CD4-positive, alpha-beta T cell (primary cell): ENCODE data around the gene AGAP5. TPM values are rescaled to one million over a fixed set of nuclear protein-coding genes. Genes with fewer than 3 reads are reported as not detected.

Experiments used
- ATAC-seq: fragments of 200-7000 bp; cut with Tn5 transposase; one replicate; pipeline ENCODE4 v1.10.0; 2022; ENCODE audit warnings: mild to moderate bottlenecking; ENCODE audit not compliant: poor library complexity
- CTCF ChIA-PET: fragments of 350-600 bp; sonication (Branson Sonifier 250); formaldehyde crosslinking; loops from one replicate; lab custom pipeline; 2021; ENCODE audit warnings: antibody characterized with exemption, inconsistent platforms; lab: Charles Lee
- POLR2A ChIA-PET: fragments of 350-600 bp; sonication (Branson Sonifier 250); formaldehyde crosslinking; loops from one replicate; lab custom pipeline; 2021; ENCODE audit warnings: antibody characterized with exemption, inconsistent platforms; lab: Charles Lee
- DNase-seq, 14 experiments: peaks; one replicate each; pipeline ENCODE4 v3.0.0-alpha.2; 2013 to 2020; ENCODE audit warnings: mixed read lengths in 2 of 14
- H3K27ac ChIP-seq, 2 donors: one replicate each; pipeline versions ENCODE4 v1.5.1 to v1.7.0; 2013; ENCODE audit warnings: low read length in 2 of 2, low read depth in 1 of 2, mild to moderate bottlenecking in 1 of 2
- H3K27me3 ChIP-seq, 2 experiments: 1 replicate in 1 of 2; 2 replicates in 1 of 2; pipeline versions ENCODE4 v1.6.1 to v1.7.0; 2013; ENCODE audit warnings: low read length in 2 of 2, control low read depth in 1 of 2, mild to moderate bottlenecking in 1 of 2, moderate library complexity in 1 of 2; ENCODE audit not compliant: insufficient read depth in 2 of 2, control insufficient read depth in 1 of 2
- H3K36me3 ChIP-seq: one replicate; pipeline ENCODE4 v1.6.1; 2013; ENCODE audit warnings: low read length, control low read depth; ENCODE audit not compliant: insufficient read depth
- H3K4me1 ChIP-seq: one replicate; pipeline ENCODE4 v1.6.1; 2013; ENCODE audit warnings: low read length, control low read depth; ENCODE audit not compliant: insufficient read depth
- H3K4me3 ChIP-seq: one replicate; pipeline ENCODE4 v1.5.1; 2013; ENCODE audit warnings: mild to moderate bottlenecking, low read length, moderate library complexity
- H3K9me3 ChIP-seq, 2 experiments: 1 replicate in 1 of 2; 2 replicates in 1 of 2; pipeline versions ENCODE4 v1.6.1 to v1.7.0; 2013; ENCODE audit warnings: low read length in 2 of 2, mild to moderate bottlenecking in 2 of 2, control low read depth in 1 of 2, moderate library complexity in 1 of 2; ENCODE audit not compliant: control insufficient read depth in 1 of 2, insufficient read depth in 1 of 2
- H3K27ac Mint-ChIP-seq: one replicate; pipeline ENCODE4 v1.8.0; 2020; ENCODE audit warnings: mixed read lengths
- H3K27me3 Mint-ChIP-seq: one replicate; pipeline ENCODE4 v1.8.0; 2021; ENCODE audit warnings: mixed read lengths
- H3K36me3 Mint-ChIP-seq: one replicate; pipeline ENCODE4 v1.8.0; 2021; ENCODE audit warnings: low read depth, mixed read lengths
- H3K4me1 Mint-ChIP-seq: one replicate; pipeline ENCODE4 v1.8.0; 2021; ENCODE audit warnings: low read depth, mixed read lengths
- H3K4me3 Mint-ChIP-seq: one replicate; pipeline ENCODE4 v1.8.0; 2020; ENCODE audit warnings: mild to moderate bottlenecking, mixed read lengths
- H3K9me3 Mint-ChIP-seq: one replicate; pipeline ENCODE4 v1.8.0; 2020; ENCODE audit warnings: mixed read lengths
- CTCF ChIP-seq: fragments of 200-600 bp; IDR thresholded peaks from one replicate; pipeline ENCODE4 v1.8.0; 2022; ENCODE audit warnings: antibody characterized with exemption, mild to moderate bottlenecking
- intact Hi-C, 2 experiments: fragments of 100-400 bp; cut with DNase I in 1 of 2; cut with micrococcal nuclease in 1 of 2; formaldehyde crosslinking; loops; one replicate each; pipeline versions ENCODE4 v1.15.1 to v1.9.0; 2023 to 2025; cut with DNase I, micrococcal nuclease
- total RNA-seq, 174 experiments: library from RNA in 2 of 174; stranded (reverse) in 2 of 174; gene quantifications; one replicate each; pipeline ENCODE4 v1.2.3 and lab custom pipeline; 2021 to 2026

Gene AGAP5
- total RNA-seq, 2 experiments from 2014 or later = 4.9 to 5.1 TPM

DNA sequence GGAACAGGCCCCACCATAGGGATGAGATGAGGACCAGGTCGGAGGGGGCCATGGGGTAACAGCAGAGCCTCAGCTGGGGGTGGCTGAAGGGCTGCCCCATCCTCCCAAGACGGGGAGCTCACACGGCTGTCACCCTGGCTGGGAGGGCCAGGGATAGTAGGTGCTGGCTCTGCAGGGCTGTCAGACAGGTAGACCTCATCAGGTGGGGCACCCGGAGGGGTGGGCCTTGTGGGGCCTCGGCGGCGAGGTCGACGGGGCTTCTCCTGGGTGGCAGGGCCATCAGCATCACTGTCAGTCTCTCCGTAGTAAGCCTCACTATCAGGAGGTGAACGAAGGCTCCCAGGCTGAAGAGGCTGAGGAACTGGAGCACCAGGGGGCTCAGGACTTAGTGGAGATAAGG is 44.7 kb downstream of the AGAP5 start:
- Histone ChIP-seq H3K4me3 (no peak overlapping the region), H3K27me3 (peaks cover 0 to 2% of the 10 kb centered on the region in 2 experiments), H3K36me3 (no peaks in the 10 kb centered on the region), H3K27ac (no peak overlapping the region), H3K9me3 (peaks cover 0 to 4% of the 10 kb centered on the region in 2 experiments), H3K4me1 (peaks cover under 1% of the 10 kb centered on the region)
- H3K4me3 Mint-ChIP-seq = no peak overlapping the region
- H3K4me1 Mint-ChIP-seq = no peaks in the 10 kb centered on the region
- H3K27me3 Mint-ChIP-seq = peaks cover 5% of the 10 kb centered on the region
- DNase-seq (no peak), ATAC-seq (no peak)
- ChIA-PET POLR2A (no interaction called here), CTCF (no interaction called here)
- no peaks in the 10 kb centered on the region for H3K9me3 Mint-ChIP-seq
- intact Hi-C loops = no loop called here
- no peak overlapping the region for H3K27ac Mint-ChIP-seq
- no peaks in the 10 kb centered on the region for H3K36me3 Mint-ChIP-seq
- no peak for TF ChIP-seq CTCF

GRCh38 chr10:73650537-73651331 is 47.2 kb downstream of the AGAP5 start:
- intact Hi-C loops = no loop called here
- peaks cover 0 to 2% of the 10 kb centered on the region in 2 experiments for H3K27me3 ChIP-seq
- ChIA-PET POLR2A (no interaction called here), CTCF (no interaction called here)
- DNase-seq (peak in 3 of 14 experiments; percentile 8 to 56 (median 48)), ATAC-seq (no peak)
- peaks cover 12% of the 10 kb centered on the region for H3K4me1 ChIP-seq
- no peak for TF ChIP-seq CTCF
- peaks cover 0 to 6% of the 10 kb centered on the region in 2 experiments for H3K9me3 ChIP-seq
- H3K4me1 Mint-ChIP-seq = no peaks in the 10 kb centered on the region
- H3K27ac ChIP-seq = no peak overlapping the region
- H3K36me3 Mint-ChIP-seq = no peaks in the 10 kb centered on the region
- H3K27me3 Mint-ChIP-seq = peaks cover 5% of the 10 kb centered on the region
- H3K4me3 Mint-ChIP-seq = no peak overlapping the region
- no peak overlapping the region for H3K27ac Mint-ChIP-seq
- no peak overlapping the region for H3K4me3 ChIP-seq
- no peaks in the 10 kb centered on the region for H3K9me3 Mint-ChIP-seq
- no peaks in the 10 kb centered on the region for H3K36me3 ChIP-seq

- H3K4me3 ChIP-seq = no peak overlapping the region
Observed at GRCh38 chr10:73649876-73650536, 47.9 kb downstream of the AGAP5 start.

More at GRCh38 chr10:73649876-73650536, 47.9 kb downstream of the AGAP5 start:
- Mint-ChIP-seq H3K9me3 (no peaks in the 10 kb centered on the region), H3K4me3 (no peak overlapping the region), H3K27ac (no peak overlapping the region), H3K36me3 (no peaks in the 10 kb centered on the region), H3K27me3 (peaks cover 5% of the 10 kb centered on the region), H3K4me1 (no peaks in the 10 kb centered on the region)
- Histone ChIP-seq H3K4me1 (peaks cover 12% of the 10 kb centered on the region), H3K27me3 (peaks cover 0 to 2% of the 10 kb centered on the region in 2 experiments), H3K36me3 (no peaks in the 10 kb centered on the region), H3K27ac (no peak overlapping the region), H3K9me3 (peaks cover 0 to 6% of the 10 kb centered on the region in 2 experiments)
- TF ChIP-seq CTCF = no peak
- ChIA-PET CTCF (no interaction called here), POLR2A (no interaction called here)
- DNase-seq (no peak), ATAC-seq (no peak)
- intact Hi-C loops = no loop called here
